ENCODE data around the gene BRDT.
A peak's percentile ranks its signal among the peaks of the same experiment; 100 is the strongest.

Gene BRDT

DNA sequence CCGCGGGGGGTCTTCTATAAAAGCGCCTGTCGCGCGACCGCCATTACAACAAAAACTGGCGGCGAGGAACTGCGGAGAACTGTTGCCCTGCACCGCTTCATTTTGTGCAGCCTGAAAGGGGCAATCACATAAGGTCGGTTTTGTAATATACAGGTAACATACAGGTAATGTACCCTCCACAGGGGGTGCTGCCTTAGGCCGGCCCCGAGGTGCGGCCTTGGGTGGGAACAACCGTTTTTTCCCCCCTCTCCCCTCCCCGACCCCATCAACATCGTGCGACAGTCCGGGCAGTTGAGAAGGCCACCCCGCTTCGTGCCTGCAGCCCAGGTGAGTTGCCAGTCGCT, at the start of gene BRDT:
Gene BRDT (plus strand): TSS at position 46 of the 344 bp plus-strand sequence. CDS start 13,354 bp downstream, outside the sequence.
- no peak for DNase-seq (ENCODE audit: low read depth in 1 of 2, low spot score in 1 of 2)

GRCh38 chr1:91900562-91900961, 48.6 kb upstream of the BRDT start:
- DNase-seq (ENCODE audit: low read depth in 1 of 2, low spot score in 1 of 2), result no peak

- DNase-seq (ENCODE audit: low read depth in 1 of 2, low spot score in 1 of 2), result no peak
These were observed 48.0 kb upstream of the BRDT start for GRCh38 chr1:91901231-91901630.

DNA sequence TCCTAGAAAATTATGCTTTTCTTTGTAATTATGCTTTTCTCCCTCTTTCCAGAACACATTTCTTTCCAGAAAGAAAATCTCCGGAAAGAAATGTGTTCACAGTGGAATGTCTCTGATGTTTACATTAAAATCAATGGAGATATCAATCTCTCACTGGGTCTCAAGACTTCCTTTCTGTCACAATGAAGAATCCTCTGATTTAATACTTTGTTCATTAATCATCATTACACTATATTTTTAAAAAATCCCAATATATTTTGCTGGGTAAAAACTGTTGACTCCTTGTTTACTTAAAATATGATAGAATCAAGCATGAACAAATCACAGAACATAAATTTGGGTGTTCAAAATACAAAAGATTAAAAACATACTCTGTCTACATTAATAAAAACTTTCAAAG, 36.9 kb upstream of the BRDT start:
- DNase-seq (ENCODE audit: low read depth in 1 of 2, low spot score in 1 of 2), result no peak

DNA sequence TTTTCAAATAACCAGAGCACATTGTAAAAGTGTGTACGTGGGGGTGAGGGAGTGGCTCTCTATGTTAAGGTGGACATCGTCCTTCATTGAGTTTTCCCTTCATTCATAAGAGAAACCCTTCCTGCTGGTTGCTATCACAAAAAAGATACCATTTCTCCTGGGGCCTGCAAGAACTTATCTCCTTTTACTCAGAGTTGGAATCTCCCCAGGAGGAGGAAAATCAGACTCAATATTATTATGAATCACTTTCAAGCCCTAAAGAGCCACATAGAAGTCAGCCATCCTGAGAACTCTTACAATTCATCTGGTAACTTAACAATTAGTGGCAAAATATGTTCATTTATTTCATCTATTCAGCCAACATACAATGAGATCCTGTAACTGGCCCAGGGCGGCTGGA, 36.2 kb upstream of the BRDT start:
- DNase-seq (ENCODE audit: low read depth in 1 of 2, low spot score in 1 of 2), result no peak

- no peak for DNase-seq (ENCODE audit: low read depth in 1 of 2, low spot score in 1 of 2)
These were observed 33.2 kb upstream of the BRDT start for GRCh38 chr1:91916046-91916445.

DNA sequence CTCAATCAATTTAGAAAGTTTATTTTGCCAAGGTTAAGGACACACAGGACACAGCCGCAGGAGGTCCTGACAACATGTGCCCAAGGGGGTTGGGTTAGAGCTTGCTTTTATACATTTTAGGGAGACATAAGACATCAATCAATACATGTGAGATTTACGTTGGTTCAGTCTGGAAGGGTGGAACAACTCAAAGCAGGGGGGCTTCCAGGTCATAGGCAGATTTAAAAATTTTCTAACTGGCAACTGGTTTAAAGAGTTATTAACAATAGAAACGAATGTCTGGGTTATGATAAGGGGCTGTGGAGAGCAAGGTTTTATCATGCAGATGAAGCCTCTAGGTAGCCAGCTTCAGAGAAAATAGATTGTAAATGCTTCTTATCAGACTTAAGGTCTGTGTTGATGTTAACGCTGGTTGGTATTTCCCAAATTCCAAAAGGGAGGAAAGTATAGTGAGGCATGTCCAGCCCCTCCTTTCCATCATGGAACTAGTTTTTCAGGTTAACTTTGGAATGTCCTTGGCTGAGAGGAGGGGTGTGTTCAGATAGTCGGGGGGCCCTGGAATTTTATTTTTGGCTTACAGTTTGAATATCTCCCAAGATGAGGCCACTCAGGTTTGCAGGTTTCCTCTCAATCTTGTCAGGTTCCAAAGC, 32.3 kb upstream of the BRDT start:
- no peak for DNase-seq (ENCODE audit: low read depth in 1 of 2, low spot score in 1 of 2)

DNA sequence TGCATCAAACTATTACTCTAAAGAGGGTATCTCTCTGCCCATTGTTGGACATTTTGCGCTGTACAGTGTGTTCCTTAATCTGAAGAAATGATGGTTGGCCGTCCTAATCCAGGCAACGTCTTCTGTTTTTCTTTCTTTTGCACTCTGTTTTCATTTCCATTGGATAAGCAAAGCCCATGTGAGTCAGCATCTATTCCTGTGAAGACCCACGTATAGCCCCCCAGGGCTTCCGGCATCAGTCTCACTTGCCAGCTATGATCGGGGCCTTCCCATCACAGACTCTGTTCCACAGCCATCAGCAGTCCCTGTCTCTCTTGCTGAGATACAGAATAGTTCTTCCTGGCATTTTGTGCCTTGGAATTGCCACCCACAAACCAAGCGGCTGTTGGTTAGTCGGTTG, 29.2 kb upstream of the BRDT start:
- DNase-seq (ENCODE audit: low read depth in 1 of 2, low spot score in 1 of 2), result no peak

DNA sequence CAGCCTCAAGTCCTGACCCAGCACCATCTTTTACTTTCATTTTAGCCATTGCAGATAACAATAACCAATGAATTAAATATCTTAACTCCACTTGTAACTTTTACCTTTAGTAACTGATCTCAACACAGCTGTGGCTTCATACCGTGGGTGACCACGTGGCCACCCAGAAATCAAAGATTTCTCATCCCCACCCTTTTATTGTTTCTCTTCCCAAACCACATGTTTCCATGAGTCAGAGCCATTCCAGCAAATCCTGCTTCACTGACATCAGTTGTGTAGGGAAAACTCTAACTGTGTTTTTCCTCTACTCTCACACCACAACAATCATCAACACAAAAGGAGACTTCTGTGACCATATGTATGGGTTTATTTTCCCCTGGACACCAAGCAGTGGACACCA, 25.1 kb upstream of the BRDT start:
- no peak for DNase-seq (ENCODE audit: low read depth in 1 of 2, low spot score in 1 of 2)

GRCh38 chr1:91925644-91926435, 23.4 kb upstream of the BRDT start:
- DNase-seq (ENCODE audit: low read depth in 1 of 2, low spot score in 1 of 2), result no peak

DNA sequence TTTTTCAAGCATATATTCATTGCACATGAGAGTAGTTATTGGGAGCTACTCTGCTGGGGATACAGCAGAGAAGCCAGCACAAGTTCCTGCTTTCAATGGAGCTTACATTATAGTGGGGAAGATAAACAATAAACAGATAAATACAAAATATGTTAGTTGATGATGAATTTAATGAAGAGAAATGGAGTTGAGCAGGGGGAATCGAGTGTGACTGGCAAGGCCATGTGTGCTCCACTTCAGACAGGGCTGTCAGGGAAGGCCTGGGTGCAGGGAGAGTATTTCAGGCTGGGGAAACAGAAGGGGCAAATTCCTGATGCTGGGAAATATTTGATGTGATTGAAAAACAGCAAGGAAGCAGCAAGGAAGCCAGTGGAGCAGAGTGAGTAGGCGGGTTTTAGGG, 21.2 kb upstream of the BRDT start:
- DNase-seq (ENCODE audit: low read depth in 1 of 2, low spot score in 1 of 2), result no peak

DNA sequence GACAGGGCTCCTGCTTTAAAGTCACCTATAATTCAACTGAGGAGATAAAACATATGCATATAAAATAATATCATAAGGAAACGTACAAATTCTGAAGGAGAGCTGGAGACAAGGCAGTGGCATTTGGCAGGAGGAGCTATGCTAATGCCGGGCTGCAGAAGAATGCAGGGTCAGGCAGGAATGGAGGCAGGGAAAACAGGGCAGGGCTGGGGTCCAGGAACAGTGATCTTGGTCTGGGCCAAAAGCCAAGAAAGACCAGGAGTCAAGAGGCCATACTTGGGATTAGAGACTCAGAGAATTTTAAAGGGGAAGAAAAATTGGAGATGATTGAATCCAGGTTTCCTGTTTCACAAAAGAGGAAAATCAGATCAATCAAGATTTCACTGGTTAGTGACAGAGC, 20.0 kb upstream of the BRDT start:
- DNase-seq (ENCODE audit: low read depth in 1 of 2, low spot score in 1 of 2), result no peak

- no peak for DNase-seq (ENCODE audit: low read depth in 1 of 2, low spot score in 1 of 2)
These were observed 11.6 kb upstream of the BRDT start for GRCh38 chr1:91937613-91938012.

- DNase-seq (ENCODE audit: low read depth in 1 of 2, low spot score in 1 of 2), result no peak
These were observed 8.7 kb upstream of the BRDT start for GRCh38 chr1:91940496-91940895.

GRCh38 chr1:91944087-91944486, 5.1 kb upstream of the BRDT start:
- no peak for DNase-seq (ENCODE audit: low read depth in 1 of 2, low spot score in 1 of 2)

DNA sequence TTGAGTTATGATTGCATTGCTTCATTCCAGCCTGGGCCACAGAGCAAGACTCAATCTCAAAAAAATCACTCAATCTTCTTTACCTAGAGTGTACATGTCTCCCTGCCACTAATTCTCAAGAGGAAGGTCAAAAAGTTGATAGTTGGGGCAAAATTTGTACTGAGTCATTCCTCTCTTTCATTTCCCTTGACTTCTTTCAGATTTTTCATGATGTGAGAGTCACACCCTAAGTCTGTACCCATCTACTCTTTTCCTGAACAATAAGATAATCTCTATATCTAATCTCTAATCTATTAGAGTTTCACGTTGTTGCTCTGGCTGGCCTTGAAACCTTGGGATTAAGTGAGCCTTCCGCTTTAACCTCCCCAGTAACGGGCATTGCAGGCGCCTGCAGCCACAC, 1.1 kb upstream of the BRDT start:
- DNase-seq (ENCODE audit: low read depth in 1 of 2, low spot score in 1 of 2), result no peak

- peak in 1 of 2 donors; percentile 23 for DNase-seq (ENCODE audit: low read depth in 1 of 2, low spot score in 1 of 2)
These were observed 473 bp upstream of the BRDT start for GRCh38 chr1:91948501-91949355.

DNA sequence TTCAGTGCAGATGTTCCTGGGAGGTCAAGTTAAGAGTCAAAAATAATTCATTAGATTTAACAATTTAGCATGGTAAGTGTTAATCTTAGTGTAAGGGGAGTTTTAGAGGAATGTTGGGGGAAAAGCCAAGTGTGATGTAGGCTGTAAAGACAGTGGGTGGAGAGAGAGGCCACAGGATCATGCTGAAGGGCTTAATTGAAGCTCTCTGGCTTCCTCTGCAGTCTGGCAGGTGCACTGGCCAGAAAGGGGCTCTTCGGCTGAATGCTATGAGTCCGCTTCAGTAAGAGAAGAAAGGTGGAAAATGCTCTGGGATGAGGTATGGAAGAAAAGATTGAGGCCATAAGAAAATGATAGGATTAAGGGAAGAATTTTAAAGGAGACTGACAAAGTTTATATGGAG, 3.0 kb downstream of the BRDT start:
- no peak for DNase-seq (ENCODE audit: low read depth in 1 of 2, low spot score in 1 of 2)

DNA sequence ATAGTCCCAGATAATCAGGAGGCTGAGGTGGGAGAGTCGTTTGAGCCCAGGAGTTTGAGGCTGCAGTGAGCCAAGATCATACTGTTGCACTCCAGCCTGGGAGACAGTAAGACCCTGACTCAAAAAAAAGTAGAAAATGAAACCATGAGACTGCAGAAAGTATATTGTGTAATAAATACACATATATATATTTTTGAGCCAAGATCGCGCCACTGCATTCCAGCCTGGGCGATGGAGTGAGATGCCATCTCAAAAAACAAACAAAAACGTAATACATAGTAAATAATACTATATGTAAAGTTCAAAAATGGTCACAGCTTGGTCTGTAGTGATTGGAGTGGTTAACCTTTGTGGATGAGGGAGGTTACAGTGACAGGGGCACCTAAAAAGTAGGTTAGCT, 9.7 kb downstream of the BRDT start:
- no peak for DNase-seq (ENCODE audit: low read depth in 1 of 2, low spot score in 1 of 2)

DNA sequence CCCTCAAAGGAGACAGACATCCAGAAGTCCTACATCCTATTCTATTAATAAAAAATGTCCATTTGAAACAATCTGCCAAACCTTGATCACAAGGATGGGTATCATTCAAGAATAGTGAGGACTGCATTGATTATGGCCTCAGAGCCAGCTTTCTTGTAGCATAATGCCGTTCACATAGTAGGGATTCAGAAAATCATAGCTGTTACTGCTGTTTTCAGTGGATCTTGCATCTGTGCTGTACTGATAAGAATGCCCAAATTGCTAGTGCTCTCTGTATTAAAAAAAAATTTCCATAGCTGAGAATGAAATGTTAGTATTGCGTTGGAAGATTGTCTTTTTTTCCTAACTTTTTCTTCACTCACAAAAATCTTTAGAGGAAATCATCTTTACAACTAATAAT, 19.1 kb downstream of the BRDT start:
- no peak for DNase-seq (ENCODE audit: low read depth in 1 of 2, low spot score in 1 of 2)

- DNase-seq (ENCODE audit: low read depth in 1 of 2, low spot score in 1 of 2), result no peak
These were observed 30.2 kb downstream of the BRDT start for GRCh38 chr1:91979383-91979782.

GRCh38 chr1:91980663-91981062, 31.5 kb downstream of the BRDT start:
- no peak for DNase-seq (ENCODE audit: low read depth in 1 of 2, low spot score in 1 of 2)

All from activated CD4-positive, alpha-beta T cell treated with anti-CD3 and anti-CD28 coated beads, Interleukin-2, amount 50 U/mL, for 24 hours (primary cell).